Amniotic epithelial cell (primary cell): Measurements from ENCODE around the gene NIN.
A peak's percentile ranks its signal among the peaks of the same experiment; 100 is the strongest.
"Not testable (repeated sequence)": the region's sequence is repeated elsewhere in the genome, so short reads cannot be mapped to it uniquely, and the experiment has no call there.

Experiments
- DNase-seq: peaks from one replicate; pipeline ENCODE4 v3.0.0-alpha.2; 2010; ENCODE audit warnings: low read depth

The NIN gene

GRCh38 chr14:50837850-50838470 lies 7.0 kb upstream of the NIN start:
- DNase-seq, result no peak

- no peak for DNase-seq
Observed at GRCh38 chr14:50837271-50837670, 6.3 kb upstream of the NIN start.

- DNase-seq, result no peak
Observed at GRCh38 chr14:50836515-50836914, 5.6 kb upstream of the NIN start.

GRCh38 chr14:50835280-50835679 lies 4.3 kb upstream of the NIN start:
- no peak for DNase-seq

GRCh38 chr14:50834802-50835276 lies 3.9 kb upstream of the NIN start:
- DNase-seq, result no peak

- no peak for DNase-seq
Observed at GRCh38 chr14:50832935-50833630, 2.1 kb upstream of the NIN start.

- peak; percentile 57 for DNase-seq
Observed at GRCh38 chr14:50831726-50832168, 785 bp upstream of the NIN start.

- DNase-seq, result no peak
Observed at GRCh38 chr14:50830044-50830931, 674 bp downstream of the NIN start.

GRCh38 chr14:50829489-50830043 lies 1.4 kb downstream of the NIN start:
- DNase-seq, result no peak

GRCh38 chr14:50828721-50829488 lies 2.1 kb downstream of the NIN start:
- DNase-seq, result no peak

GRCh38 chr14:50826681-50827080 lies 4.3 kb downstream of the NIN start:
- no peak for DNase-seq

GRCh38 chr14:50825307-50825706 lies 5.7 kb downstream of the NIN start:
- no peak for DNase-seq

GRCh38 chr14:50823762-50824636 lies 7.0 kb downstream of the NIN start:
- DNase-seq, result no peak

GRCh38 chr14:50823051-50823761 lies 7.8 kb downstream of the NIN start:
- DNase-seq, result no peak

GRCh38 chr14:50822501-50823042 lies 8.4 kb downstream of the NIN start:
- no peak for DNase-seq

- no peak for DNase-seq
Observed at GRCh38 chr14:50821510-50822464, 9.2 kb downstream of the NIN start.

- no peak for DNase-seq
Observed at GRCh38 chr14:50820786-50821509, 10.0 kb downstream of the NIN start.

- DNase-seq, result not testable (repeated sequence)
Observed at GRCh38 chr14:50819303-50819702, 11.7 kb downstream of the NIN start.
